Measurements from ENCODE around the gene ARL15. TPM values are rescaled to one million over a fixed set of nuclear protein-coding genes. Genes with fewer than 3 reads are reported as not detected.

The ARL15 gene
- total RNA-seq, 1 donor from 2014 or later = 42.3 TPM

GRCh38 chr5:54302267-54302687 lies 8.1 kb downstream of the ARL15 start:
- H3K4me1 ChIP-seq (ENCODE audit: control insufficient read depth in 3 of 3, insufficient read depth in 3 of 3, low read length in 3 of 3) = peaks cover 0 to 13% (median 10%) of the 10 kb centered on the region in 3 donors
- no peaks in the 10 kb centered on the region for H3K27me3 ChIP-seq (ENCODE audit: control insufficient read depth in 3 of 3, insufficient read depth in 3 of 3, low read length in 3 of 3)

GRCh38 chr5:54301849-54302248 lies 8.5 kb downstream of the ARL15 start:
- Histone ChIP-seq H3K9me3 (ENCODE audit: control insufficient read depth in 3 of 3, low read length in 3 of 3) (no peaks in the 10 kb centered on the region), H3K27me3 (ENCODE audit: control insufficient read depth in 3 of 3, insufficient read depth in 3 of 3, low read length in 3 of 3) (no peaks in the 10 kb centered on the region), H3K4me3 (ENCODE audit: low read length in 3 of 3) (no peak overlapping the region), H3K36me3 (ENCODE audit: control insufficient read depth in 3 of 3, insufficient read depth in 3 of 3, low read length in 3 of 3) (no peaks in the 10 kb centered on the region), H3K4me1 (ENCODE audit: control insufficient read depth in 3 of 3, insufficient read depth in 3 of 3, low read length in 3 of 3) (peaks cover 1 to 13% (median 11%) of the 10 kb centered on the region in 3 donors), H3K9ac (ENCODE audit: low read depth in 1 of 3, low read length in 3 of 3) (no peak overlapping the region), H3K27ac (ENCODE audit: low read depth, low read length) (no peak overlapping the region)

More at GRCh38 chr5:54302267-54302687, 8.1 kb downstream of the ARL15 start:
- Histone ChIP-seq H3K4me3 (ENCODE audit: low read length in 3 of 3) (no peak overlapping the region), H3K9ac (ENCODE audit: low read depth in 1 of 3, low read length in 3 of 3) (no peak overlapping the region), H3K9me3 (ENCODE audit: control insufficient read depth in 3 of 3, low read length in 3 of 3) (no peaks in the 10 kb centered on the region), H3K27ac (ENCODE audit: low read depth, low read length) (no peak overlapping the region), H3K36me3 (ENCODE audit: control insufficient read depth in 3 of 3, insufficient read depth in 3 of 3, low read length in 3 of 3) (no peaks in the 10 kb centered on the region)

- H3K27ac ChIP-seq (ENCODE audit: low read depth, low read length) = no peak overlapping the region
- H3K9me3 ChIP-seq (ENCODE audit: control insufficient read depth in 3 of 3, low read length in 3 of 3) = no peaks in the 10 kb centered on the region
- H3K9ac ChIP-seq (ENCODE audit: low read depth in 1 of 3, low read length in 3 of 3) = no peak overlapping the region
- H3K27me3 ChIP-seq (ENCODE audit: control insufficient read depth in 3 of 3, insufficient read depth in 3 of 3, low read length in 3 of 3) = no peaks in the 10 kb centered on the region
- no peaks in the 10 kb centered on the region for H3K36me3 ChIP-seq (ENCODE audit: control insufficient read depth in 3 of 3, insufficient read depth in 3 of 3, low read length in 3 of 3)
- H3K4me3 ChIP-seq (ENCODE audit: low read length in 3 of 3) = no peak overlapping the region
- H3K4me1 ChIP-seq (ENCODE audit: control insufficient read depth in 3 of 3, insufficient read depth in 3 of 3, low read length in 3 of 3) = peaks cover 8 to 17% (median 17%) of the 10 kb centered on the region in 3 donors
Measured at GRCh38 chr5:54301220-54301619, 9.2 kb downstream of the ARL15 start.

GRCh38 chr5:54298947-54299346 lies 11.4 kb downstream of the ARL15 start:
- no peaks in the 10 kb centered on the region for H3K36me3 ChIP-seq (ENCODE audit: control insufficient read depth in 3 of 3, insufficient read depth in 3 of 3, low read length in 3 of 3)
- H3K9ac ChIP-seq (ENCODE audit: low read depth in 1 of 3, low read length in 3 of 3) = no peak overlapping the region
- no peak overlapping the region for H3K27ac ChIP-seq (ENCODE audit: low read depth, low read length)
- H3K27me3 ChIP-seq (ENCODE audit: control insufficient read depth in 3 of 3, insufficient read depth in 3 of 3, low read length in 3 of 3) = no peaks in the 10 kb centered on the region
- H3K4me1 ChIP-seq (ENCODE audit: control insufficient read depth in 3 of 3, insufficient read depth in 3 of 3, low read length in 3 of 3) = peaks cover 13 to 24% (median 24%) of the 10 kb centered on the region in 3 donors
- no peak overlapping the region for H3K4me3 ChIP-seq (ENCODE audit: low read length in 3 of 3)
- H3K9me3 ChIP-seq (ENCODE audit: control insufficient read depth in 3 of 3, low read length in 3 of 3) = no peaks in the 10 kb centered on the region

GRCh38 chr5:54296386-54296785 lies 14.0 kb downstream of the ARL15 start:
- Histone ChIP-seq H3K4me1 (ENCODE audit: control insufficient read depth in 3 of 3, insufficient read depth in 3 of 3, low read length in 3 of 3) (peaks cover 13 to 17% (median 15%) of the 10 kb centered on the region in 3 donors), H3K27ac (ENCODE audit: low read depth, low read length) (peak overlapping the region; percentile 57), H3K4me3 (ENCODE audit: low read length in 3 of 3) (no peak overlapping the region)

GRCh38 chr5:54295651-54296276 lies 14.6 kb downstream of the ARL15 start:
- no peaks in the 10 kb centered on the region for H3K9me3 ChIP-seq (ENCODE audit: control insufficient read depth in 3 of 3, low read length in 3 of 3)
- H3K27ac ChIP-seq (ENCODE audit: low read depth, low read length) = peak overlapping the region; percentile 57
- peak overlapping the region in 2 of 3 donors; percentile 10 to 21 for H3K4me3 ChIP-seq (ENCODE audit: low read length in 3 of 3)
- no peaks in the 10 kb centered on the region for H3K36me3 ChIP-seq (ENCODE audit: control insufficient read depth in 3 of 3, insufficient read depth in 3 of 3, low read length in 3 of 3)
- peaks cover 13 to 16% (median 13%) of the 10 kb centered on the region in 3 donors for H3K4me1 ChIP-seq (ENCODE audit: control insufficient read depth in 3 of 3, insufficient read depth in 3 of 3, low read length in 3 of 3)
- no peaks in the 10 kb centered on the region for H3K27me3 ChIP-seq (ENCODE audit: control insufficient read depth in 3 of 3, insufficient read depth in 3 of 3, low read length in 3 of 3)
- peak overlapping the region in 2 of 3 donors; percentile 34 to 41 for H3K9ac ChIP-seq (ENCODE audit: low read depth in 1 of 3, low read length in 3 of 3)

More at GRCh38 chr5:54296386-54296785, 14.0 kb downstream of the ARL15 start:
- H3K9me3 ChIP-seq (ENCODE audit: control insufficient read depth in 3 of 3, low read length in 3 of 3) = no peaks in the 10 kb centered on the region
- H3K36me3 ChIP-seq (ENCODE audit: control insufficient read depth in 3 of 3, insufficient read depth in 3 of 3, low read length in 3 of 3) = no peaks in the 10 kb centered on the region
- H3K9ac ChIP-seq (ENCODE audit: low read depth in 1 of 3, low read length in 3 of 3) = peak overlapping the region in 1 of 3 donors; percentile 34
- no peaks in the 10 kb centered on the region for H3K27me3 ChIP-seq (ENCODE audit: control insufficient read depth in 3 of 3, insufficient read depth in 3 of 3, low read length in 3 of 3)

- Histone ChIP-seq H3K4me3 (ENCODE audit: low read length in 3 of 3) (no peak overlapping the region), H3K9ac (ENCODE audit: low read depth in 1 of 3, low read length in 3 of 3) (no peak overlapping the region), H3K27me3 (ENCODE audit: control insufficient read depth in 3 of 3, insufficient read depth in 3 of 3, low read length in 3 of 3) (no peaks in the 10 kb centered on the region), H3K36me3 (ENCODE audit: control insufficient read depth in 3 of 3, insufficient read depth in 3 of 3, low read length in 3 of 3) (no peaks in the 10 kb centered on the region), H3K4me1 (ENCODE audit: control insufficient read depth in 3 of 3, insufficient read depth in 3 of 3, low read length in 3 of 3) (peaks cover 12 to 14% (median 13%) of the 10 kb centered on the region in 3 donors), H3K9me3 (ENCODE audit: control insufficient read depth in 3 of 3, low read length in 3 of 3) (no peaks in the 10 kb centered on the region), H3K27ac (ENCODE audit: low read depth, low read length) (no peak overlapping the region)
Measured at GRCh38 chr5:54294097-54294667, 16.2 kb downstream of the ARL15 start.

- Histone ChIP-seq H3K27ac (ENCODE audit: low read depth, low read length) (no peak overlapping the region), H3K9ac (ENCODE audit: low read depth in 1 of 3, low read length in 3 of 3) (no peak overlapping the region), H3K9me3 (ENCODE audit: control insufficient read depth in 3 of 3, low read length in 3 of 3) (no peaks in the 10 kb centered on the region), H3K4me1 (ENCODE audit: control insufficient read depth in 3 of 3, insufficient read depth in 3 of 3, low read length in 3 of 3) (peaks cover 12 to 14% (median 13%) of the 10 kb centered on the region in 3 donors), H3K36me3 (ENCODE audit: control insufficient read depth in 3 of 3, insufficient read depth in 3 of 3, low read length in 3 of 3) (no peaks in the 10 kb centered on the region), H3K4me3 (ENCODE audit: low read length in 3 of 3) (no peak overlapping the region), H3K27me3 (ENCODE audit: control insufficient read depth in 3 of 3, insufficient read depth in 3 of 3, low read length in 3 of 3) (no peaks in the 10 kb centered on the region)
Measured at GRCh38 chr5:54292866-54293265, 17.5 kb downstream of the ARL15 start.

GRCh38 chr5:54291498-54291897 lies 18.9 kb downstream of the ARL15 start:
- Histone ChIP-seq H3K9me3 (ENCODE audit: control insufficient read depth in 3 of 3, low read length in 3 of 3) (no peaks in the 10 kb centered on the region), H3K27me3 (ENCODE audit: control insufficient read depth in 3 of 3, insufficient read depth in 3 of 3, low read length in 3 of 3) (no peaks in the 10 kb centered on the region), H3K4me1 (ENCODE audit: control insufficient read depth in 3 of 3, insufficient read depth in 3 of 3, low read length in 3 of 3) (peaks cover 8 to 10% (median 10%) of the 10 kb centered on the region in 3 donors), H3K27ac (ENCODE audit: low read depth, low read length) (no peak overlapping the region), H3K36me3 (ENCODE audit: control insufficient read depth in 3 of 3, insufficient read depth in 3 of 3, low read length in 3 of 3) (no peaks in the 10 kb centered on the region), H3K4me3 (ENCODE audit: low read length in 3 of 3) (no peak overlapping the region), H3K9ac (ENCODE audit: low read depth in 1 of 3, low read length in 3 of 3) (no peak overlapping the region)

GRCh38 chr5:54289769-54290168 lies 20.6 kb downstream of the ARL15 start:
- Histone ChIP-seq H3K36me3 (ENCODE audit: control insufficient read depth in 3 of 3, insufficient read depth in 3 of 3, low read length in 3 of 3) (no peaks in the 10 kb centered on the region), H3K4me3 (ENCODE audit: low read length in 3 of 3) (no peak overlapping the region), H3K4me1 (ENCODE audit: control insufficient read depth in 3 of 3, insufficient read depth in 3 of 3, low read length in 3 of 3) (no peaks in the 10 kb centered on the region), H3K9me3 (ENCODE audit: control insufficient read depth in 3 of 3, low read length in 3 of 3) (no peaks in the 10 kb centered on the region), H3K9ac (ENCODE audit: low read depth in 1 of 3, low read length in 3 of 3) (no peak overlapping the region), H3K27ac (ENCODE audit: low read depth, low read length) (no peak overlapping the region), H3K27me3 (ENCODE audit: control insufficient read depth in 3 of 3, insufficient read depth in 3 of 3, low read length in 3 of 3) (no peaks in the 10 kb centered on the region)

Data from skeletal muscle tissue (tissue), 4 donors.